SJCRH30 (cell line): ENCODE data around the gene PKP3. TPM values are rescaled to one million over a fixed set of nuclear protein-coding genes. Genes with fewer than 3 reads are reported as not detected.
A peak's percentile ranks its signal among the peaks of the same experiment; 100 is the strongest.
"Not testable (repeated sequence)": the region's sequence is repeated elsewhere in the genome, so short reads cannot be mapped to it uniquely, and the experiment has no call there.

ENCODE experiments used
- DNase-seq, 2 experiments: peaks; one replicate each; pipeline ENCODE4 v3.0.0-alpha.2; 2015 to 2020
- H3K27ac ChIP-seq: fragments of 250-450 bp; sonication (Bioruptor Pico); 2 replicates; pipeline ENCODE4 v1.5.1; 2020; ENCODE audit warnings: mild to moderate bottlenecking, moderate library complexity
- H3K27me3 ChIP-seq: fragments of 250-450 bp; sonication (Bioruptor Pico); 2 replicates; pipeline ENCODE4 v1.5.1; 2020; ENCODE audit warnings: mild to moderate bottlenecking, moderate library complexity
- H3K36me3 ChIP-seq: fragments of 250-450 bp; sonication (Bioruptor Pico); 2 replicates; pipeline ENCODE4 v1.5.1; 2020; ENCODE audit warnings: mild to moderate bottlenecking, moderate library complexity
- H3K4me1 ChIP-seq: fragments of 250-450 bp; sonication (Bioruptor Pico); 2 replicates; pipeline ENCODE4 v1.5.1; 2020; ENCODE audit warnings: mild to moderate bottlenecking, moderate library complexity
- H3K4me3 ChIP-seq: fragments of 250-450 bp; sonication (Bioruptor Pico); 2 replicates; pipeline ENCODE4 v1.5.1; 2020; ENCODE audit warnings: mild to moderate bottlenecking, moderate library complexity
- H3K9me3 ChIP-seq: fragments of 250-450 bp; sonication (Bioruptor Pico); replicated peaks from 2 replicates; pipeline ENCODE4 v1.5.1; 2020; ENCODE audit warnings: mild to moderate bottlenecking, moderate library complexity
- total RNA-seq: library from RNA; depleted of rRNA; stranded (reverse); fragments of >200 nt; shearing (Covaris generic); gene quantifications from 2 replicates; pipeline ENCODE4 v1.2.3, GENCODE V29; 2014

Gene PKP3
- total RNA-seq, 1 experiment from 2014 or later = not detected

DNA sequence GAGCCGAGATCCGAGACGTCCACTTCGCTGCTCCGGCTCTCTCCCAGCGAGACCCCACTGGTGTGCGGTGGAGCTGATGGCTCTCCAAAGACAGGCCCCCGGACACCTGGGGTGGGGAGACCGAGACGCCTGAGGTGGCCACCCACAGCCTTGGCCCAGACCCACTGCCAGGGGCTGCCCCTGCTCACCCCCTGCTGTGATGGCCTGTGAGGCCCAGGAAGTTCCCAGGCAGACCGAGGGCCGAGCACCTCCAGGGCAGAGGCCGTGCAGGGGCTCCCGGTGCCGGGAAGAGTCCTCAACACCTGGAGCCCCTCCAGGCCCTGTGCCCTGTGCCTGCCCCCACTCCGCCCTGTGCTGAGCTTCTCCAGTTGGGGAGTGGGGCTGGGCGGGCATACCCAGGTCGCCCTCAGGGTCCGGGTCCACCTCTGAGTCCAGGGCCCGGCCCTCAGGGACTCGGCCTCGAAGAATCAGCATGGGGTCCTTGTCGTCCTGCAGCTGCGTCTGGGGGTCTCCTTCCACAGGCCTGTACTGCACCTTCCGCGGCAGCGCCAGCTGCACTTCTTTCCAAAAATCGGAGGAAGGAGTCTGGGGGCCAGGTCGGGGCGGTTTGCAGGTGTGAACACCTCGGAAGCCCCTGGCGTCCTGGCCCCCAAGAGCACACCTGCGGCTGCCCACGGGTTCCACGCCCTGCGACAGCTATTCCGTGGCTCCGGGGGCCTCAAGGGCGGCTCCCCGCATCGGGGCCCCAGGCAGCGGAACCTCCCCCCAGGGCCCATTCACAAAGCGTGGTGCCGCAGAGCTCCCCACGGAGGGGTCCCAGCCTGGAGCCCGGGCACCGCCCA is 12.2 kb downstream of the PKP3 start:
- H3K27me3 ChIP-seq = no peaks in the 10 kb centered on the region
- no peaks in the 10 kb centered on the region for H3K9me3 ChIP-seq
- H3K36me3 ChIP-seq = no peaks in the 10 kb centered on the region
- no peak overlapping the region for H3K4me3 ChIP-seq
- H3K27ac ChIP-seq = no peak overlapping the region
- H3K4me1 ChIP-seq = no peaks in the 10 kb centered on the region
- DNase-seq = no peak

DNA sequence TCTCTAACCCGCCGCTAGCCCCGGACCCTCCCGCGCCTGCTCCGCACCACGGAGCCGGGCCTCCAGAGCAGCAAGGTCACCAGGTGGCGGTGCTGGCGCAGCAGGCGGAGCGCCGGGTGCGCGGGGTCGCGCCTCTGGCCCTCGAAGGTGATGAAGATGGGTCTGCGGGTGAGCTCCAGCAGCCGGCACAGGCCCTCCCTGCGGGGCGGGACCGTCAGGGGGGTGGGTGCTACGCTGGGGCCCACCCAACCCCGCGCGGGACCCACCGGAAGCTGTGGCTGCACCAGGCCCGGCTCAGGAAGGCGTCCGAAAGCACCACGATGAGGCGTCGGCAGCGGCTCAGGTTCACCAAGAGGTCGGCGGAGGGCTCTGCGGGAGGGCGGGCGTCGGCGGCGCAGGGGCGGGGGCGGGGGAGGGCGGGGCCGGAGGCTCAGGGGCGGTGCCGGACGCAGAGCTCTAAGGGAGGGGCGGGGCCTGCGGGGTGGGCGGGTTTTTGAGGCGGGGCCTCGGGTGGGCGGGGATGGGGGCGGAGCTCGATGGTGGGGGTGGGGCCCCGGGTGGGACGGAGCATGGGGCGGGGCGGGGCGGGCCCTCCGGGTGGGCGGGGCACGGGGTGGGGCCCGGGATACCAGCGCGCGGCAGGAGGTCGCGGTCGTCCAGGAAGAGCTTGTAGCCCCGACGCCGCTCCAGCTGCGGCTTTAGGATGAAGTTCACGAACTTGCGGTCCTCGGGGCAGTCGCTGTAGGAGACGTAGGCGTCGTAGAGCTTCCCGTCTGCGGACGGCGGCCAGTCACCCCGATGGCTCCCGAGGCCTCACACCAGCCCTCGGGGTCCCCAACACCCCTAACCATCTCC is 13.0 kb downstream of the PKP3 start:
- DNase-seq = no peak
- Histone ChIP-seq H3K4me1 (no peaks in the 10 kb centered on the region), H3K27ac (no peak overlapping the region), H3K27me3 (no peaks in the 10 kb centered on the region), H3K36me3 (no peaks in the 10 kb centered on the region), H3K4me3 (no peak overlapping the region), H3K9me3 (no peaks in the 10 kb centered on the region)

DNA sequence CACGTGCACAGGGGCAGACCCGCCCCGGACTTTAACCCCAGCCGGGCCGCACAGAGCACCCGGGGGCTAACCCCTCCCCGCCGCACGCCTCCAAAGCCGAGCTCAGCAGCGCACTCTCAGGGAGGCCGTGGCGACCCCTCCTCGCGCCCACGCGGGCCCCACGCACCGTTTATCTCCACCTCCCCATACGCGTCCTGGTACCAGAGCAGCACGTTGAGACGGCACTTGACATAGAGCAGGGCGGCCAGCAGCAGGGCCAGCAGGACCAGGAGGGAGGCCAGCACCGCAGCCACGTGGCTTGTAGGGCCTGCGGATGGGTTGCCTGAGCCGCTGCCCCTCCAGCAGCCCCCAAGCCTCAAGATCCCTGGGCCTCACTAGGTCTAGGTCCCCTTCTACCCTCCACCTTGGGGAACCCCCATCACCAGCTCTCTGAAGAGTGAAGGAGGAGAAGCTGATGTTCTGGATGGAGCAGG is 13.7 kb downstream of the PKP3 start:
- Histone ChIP-seq H3K9me3 (no peaks in the 10 kb centered on the region), H3K27ac (no peak overlapping the region), H3K4me3 (no peak overlapping the region), H3K36me3 (no peaks in the 10 kb centered on the region), H3K4me1 (no peaks in the 10 kb centered on the region), H3K27me3 (no peaks in the 10 kb centered on the region)
- DNase-seq = no peak

DNA sequence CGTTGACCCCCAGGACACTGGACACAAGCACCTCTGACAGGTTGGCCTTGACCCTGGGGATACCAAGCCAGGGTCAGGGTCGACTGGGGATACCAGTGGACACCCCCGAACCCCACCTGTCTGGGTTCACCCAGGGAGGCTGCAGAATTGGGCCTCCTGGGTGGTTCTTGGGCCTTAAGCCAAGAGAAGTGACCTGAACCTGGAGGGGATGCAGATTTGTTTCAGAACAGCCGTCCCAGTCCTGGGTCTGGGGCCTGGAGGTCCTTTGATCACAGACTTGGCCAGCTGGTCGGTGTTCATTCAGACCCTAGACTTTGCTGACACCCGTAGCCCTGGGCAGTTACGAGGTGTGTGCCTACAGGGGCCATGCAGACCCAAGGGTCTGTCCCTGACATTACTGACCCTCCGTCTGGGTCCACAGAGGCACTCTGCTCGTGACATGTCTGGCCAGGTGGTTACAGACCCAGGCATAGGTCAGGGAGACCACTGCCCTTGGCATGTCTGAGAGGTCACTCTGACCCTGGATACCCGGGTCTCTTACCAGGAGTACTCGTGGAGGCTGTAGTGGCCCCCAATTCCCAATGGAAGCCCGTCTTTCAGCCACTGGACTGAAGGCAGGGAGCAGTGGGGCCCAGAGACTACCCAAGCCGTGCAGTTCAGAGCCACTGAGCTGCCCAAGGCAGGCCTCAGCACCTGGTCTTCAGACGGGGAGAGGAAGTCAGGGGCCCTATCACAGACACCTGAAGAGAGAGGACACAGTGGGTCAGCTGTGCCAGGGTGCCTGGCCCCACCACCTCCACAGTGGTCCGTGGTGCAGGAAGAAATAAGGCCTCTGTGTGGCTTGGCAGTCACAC is 14.4 kb downstream of the PKP3 start:
- Histone ChIP-seq H3K36me3 (no peaks in the 10 kb centered on the region), H3K4me1 (no peaks in the 10 kb centered on the region), H3K4me3 (no peak overlapping the region), H3K9me3 (no peaks in the 10 kb centered on the region), H3K27me3 (no peaks in the 10 kb centered on the region), H3K27ac (no peak overlapping the region)
- no peak for DNase-seq

DNA sequence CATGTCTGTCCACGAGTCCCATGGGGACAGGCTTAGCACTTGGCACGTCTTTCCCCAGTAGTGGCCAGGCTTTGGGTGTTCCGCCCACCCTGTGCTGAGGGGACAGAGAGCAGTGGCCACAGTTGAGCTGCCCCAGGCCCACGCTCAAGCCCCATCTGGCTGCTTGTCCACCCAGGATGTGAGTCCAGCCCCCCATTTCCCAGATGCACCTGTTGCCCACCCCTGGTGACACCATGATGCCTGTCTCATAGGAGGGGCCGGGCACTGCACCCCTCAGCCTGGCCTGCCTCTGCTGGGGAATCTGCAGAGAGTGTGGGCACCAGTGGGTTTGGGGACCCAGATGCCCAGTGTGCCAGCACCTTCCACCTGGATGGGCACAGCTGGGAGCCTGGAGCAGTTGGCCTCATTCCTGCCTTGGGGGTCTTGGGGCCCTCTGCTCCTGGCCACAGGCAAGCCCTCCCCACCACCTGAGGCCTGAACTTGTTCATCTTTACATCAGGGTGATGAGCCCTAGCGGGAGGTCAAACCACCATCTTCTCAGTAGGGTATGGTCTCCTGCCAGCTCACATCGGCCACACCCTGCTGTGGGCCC is 15.1 kb downstream of the PKP3 start:
- no peaks in the 10 kb centered on the region for H3K36me3 ChIP-seq
- no peaks in the 10 kb centered on the region for H3K4me1 ChIP-seq
- H3K4me3 ChIP-seq = no peak overlapping the region
- H3K27ac ChIP-seq = no peak overlapping the region
- H3K27me3 ChIP-seq = no peaks in the 10 kb centered on the region
- DNase-seq = no peak
- no peaks in the 10 kb centered on the region for H3K9me3 ChIP-seq

DNA sequence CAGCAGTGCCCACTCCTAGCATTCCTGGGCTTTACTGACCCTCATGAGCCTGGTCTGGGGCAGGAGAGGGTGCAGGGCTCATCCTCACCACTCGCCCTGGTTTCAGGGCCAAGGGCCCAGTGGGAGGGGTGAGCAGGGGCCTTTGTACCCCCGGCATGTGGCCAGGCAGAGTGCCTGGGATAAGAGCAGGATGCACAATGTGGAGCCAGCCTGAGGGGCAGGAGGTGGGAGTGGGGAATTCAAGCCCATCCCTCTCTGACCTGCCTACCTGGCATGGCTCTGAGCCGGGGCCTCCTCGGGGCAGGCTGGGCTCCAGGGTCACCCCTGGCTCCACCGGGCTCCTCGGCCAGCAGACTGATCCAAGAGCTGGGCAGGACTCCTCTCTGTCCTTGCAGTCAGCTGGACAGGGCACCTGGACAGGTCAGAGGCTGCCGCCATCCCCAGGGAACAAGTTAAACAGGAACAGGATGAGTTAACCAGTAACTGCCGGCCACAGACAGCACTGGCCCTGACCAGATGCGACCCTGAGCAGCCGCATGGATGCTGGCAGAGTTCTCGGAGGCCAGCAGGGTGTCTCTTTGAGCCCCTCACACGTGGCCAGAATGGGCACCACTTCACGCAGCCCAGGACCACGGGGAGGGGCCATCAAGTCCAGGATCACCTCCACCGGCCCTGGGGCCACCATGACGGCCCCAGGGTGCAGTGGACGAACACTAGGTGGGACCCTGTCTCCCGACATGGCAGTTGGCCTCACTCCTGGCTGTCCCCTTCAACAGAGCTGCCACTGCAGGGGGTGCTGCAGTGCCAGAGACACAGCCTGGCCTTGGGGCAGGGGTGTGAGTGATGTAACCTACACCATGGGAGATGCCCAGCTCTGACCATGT is 15.8 kb downstream of the PKP3 start:
- Histone ChIP-seq H3K27me3 (no peaks in the 10 kb centered on the region), H3K4me3 (no peak overlapping the region), H3K9me3 (no peaks in the 10 kb centered on the region), H3K4me1 (no peaks in the 10 kb centered on the region), H3K27ac (no peak overlapping the region), H3K36me3 (no peaks in the 10 kb centered on the region)
- no peak for DNase-seq

DNA sequence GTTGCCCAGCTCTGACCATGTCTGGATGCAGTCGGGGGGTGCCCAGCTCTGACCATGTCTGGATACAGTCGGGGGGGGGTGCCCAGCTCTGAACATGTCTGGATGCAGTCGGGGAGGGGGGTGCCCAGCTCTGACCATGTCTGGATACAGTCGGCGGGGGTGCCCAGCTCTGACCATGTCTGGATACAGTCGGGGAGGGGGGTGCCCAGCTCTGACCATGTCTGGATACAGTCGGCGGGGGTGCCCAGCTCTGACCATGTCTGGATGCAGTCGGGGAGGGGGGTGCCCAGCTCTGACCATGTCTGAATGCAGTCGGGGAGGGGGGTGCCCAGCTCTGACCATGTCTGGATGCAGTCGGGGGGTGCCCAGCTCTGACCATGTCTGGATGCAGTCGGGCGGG is 16.7 kb downstream of the PKP3 start:
- not testable (repeated sequence) for H3K27me3 ChIP-seq, H3K9me3 ChIP-seq, H3K4me1 ChIP-seq

DNA sequence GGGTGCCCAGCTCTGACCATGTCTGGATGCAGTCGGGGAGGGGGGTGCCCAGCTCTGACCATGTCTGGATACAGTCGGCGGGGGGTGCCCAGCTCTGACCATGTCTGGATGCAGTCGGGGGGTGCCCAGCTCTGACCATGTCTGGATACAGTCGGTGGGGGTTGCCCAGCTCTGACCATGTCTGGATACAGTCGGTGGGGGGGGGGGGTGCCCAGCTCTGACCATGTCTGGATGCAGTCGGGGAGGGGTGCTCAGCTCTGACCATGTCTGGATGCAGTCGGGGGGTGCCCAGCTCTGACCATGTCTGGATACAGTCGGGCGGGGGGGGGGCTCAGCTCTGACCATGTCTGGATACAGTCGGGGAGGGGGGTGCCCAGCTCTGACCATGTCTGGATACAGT is 17.5 kb downstream of the PKP3 start:
- not testable (repeated sequence) for H3K4me3 ChIP-seq, DNase-seq, H3K9me3 ChIP-seq, H3K27ac ChIP-seq, H3K36me3 ChIP-seq, H3K27me3 ChIP-seq, H3K4me1 ChIP-seq

More for the DNA sequence above, 16.7 kb downstream of the PKP3 start:
- not testable (repeated sequence) for H3K4me3 ChIP-seq, H3K36me3 ChIP-seq, DNase-seq, H3K27ac ChIP-seq

DNA sequence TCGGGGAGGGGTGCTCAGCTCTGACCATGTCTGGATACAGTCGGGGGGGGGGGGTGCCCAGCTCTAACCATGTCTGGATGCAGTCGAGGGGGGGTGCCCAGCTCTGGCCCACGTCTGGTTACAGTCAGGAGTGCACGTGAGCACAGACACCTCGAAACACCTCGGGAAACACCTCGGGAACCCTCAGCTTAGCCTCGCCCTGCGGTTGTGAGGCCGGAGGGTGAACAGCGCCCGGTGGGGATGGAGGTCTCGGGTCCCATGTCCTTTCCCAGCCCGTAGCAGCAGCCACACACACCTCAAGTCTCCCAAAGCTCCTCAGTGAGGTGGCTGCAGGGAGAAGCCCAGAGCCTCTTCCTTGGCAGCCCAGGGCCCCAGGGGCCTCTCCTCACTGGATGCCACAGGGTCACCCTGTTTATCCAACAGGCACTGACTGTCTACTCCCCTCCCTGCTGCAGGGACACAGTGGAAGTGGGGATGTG is 18.7 kb downstream of the PKP3 start:
- H3K9me3 ChIP-seq = no peaks in the 10 kb centered on the region
- H3K4me3 ChIP-seq = no peak overlapping the region
- no peaks in the 10 kb centered on the region for H3K36me3 ChIP-seq
- no peaks in the 10 kb centered on the region for H3K27me3 ChIP-seq
- no peak overlapping the region for H3K27ac ChIP-seq
- H3K4me1 ChIP-seq = no peaks in the 10 kb centered on the region
- DNase-seq = no peak

DNA sequence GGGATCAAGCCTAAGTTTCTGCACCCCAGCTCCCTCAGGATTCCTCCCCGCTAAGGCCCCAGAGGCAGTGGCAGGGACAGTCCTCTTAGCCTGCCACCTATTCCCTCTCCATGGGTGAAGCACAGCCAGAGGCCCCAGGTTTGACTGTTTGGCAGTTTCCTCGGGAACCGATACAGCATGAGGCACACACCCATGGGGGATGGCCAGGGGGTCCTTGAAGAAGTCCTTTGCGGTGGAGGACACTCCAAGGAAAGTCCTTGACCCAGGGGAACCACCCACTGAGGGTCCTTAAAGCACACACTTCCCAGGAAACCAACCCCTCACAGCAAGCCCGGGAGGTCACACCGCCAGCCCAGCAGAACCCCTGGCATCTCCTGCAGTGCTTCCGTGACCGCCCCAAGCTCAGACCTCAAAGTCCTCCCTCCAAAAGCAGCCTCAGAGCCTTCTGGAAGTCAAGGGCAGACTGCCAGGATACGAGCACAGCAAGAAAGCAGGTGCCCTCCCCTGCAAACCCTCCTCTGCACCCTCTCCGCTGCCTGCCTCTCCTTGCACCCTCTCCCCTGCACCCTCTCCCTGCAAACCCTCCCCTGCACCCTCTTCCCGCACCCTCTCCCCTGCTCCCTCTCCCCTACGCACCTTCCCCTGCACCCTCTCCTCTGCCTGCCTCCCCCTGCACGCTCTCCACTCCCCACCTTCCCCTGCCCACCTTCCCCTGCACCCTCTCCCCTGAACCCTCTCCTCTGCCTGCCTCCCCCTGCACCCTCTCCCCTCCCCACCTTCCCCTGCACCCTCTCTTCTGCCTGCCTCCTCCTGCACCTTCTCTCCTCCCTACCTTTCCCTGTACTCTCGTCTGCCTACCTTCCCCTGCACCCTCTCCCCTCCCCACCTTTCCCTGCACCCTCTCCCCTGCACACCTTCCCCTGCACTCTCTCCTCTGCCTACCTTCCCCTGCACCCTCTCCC is 19.4 kb downstream of the PKP3 start:
- H3K36me3 ChIP-seq = no peaks in the 10 kb centered on the region
- H3K27ac ChIP-seq = no peak overlapping the region
- peak in 1 of 2 experiments; percentile 17 for DNase-seq
- no peaks in the 10 kb centered on the region for H3K4me1 ChIP-seq
- H3K4me3 ChIP-seq = no peak overlapping the region
- H3K27me3 ChIP-seq = no peaks in the 10 kb centered on the region
- H3K9me3 ChIP-seq = no peaks in the 10 kb centered on the region

DNA sequence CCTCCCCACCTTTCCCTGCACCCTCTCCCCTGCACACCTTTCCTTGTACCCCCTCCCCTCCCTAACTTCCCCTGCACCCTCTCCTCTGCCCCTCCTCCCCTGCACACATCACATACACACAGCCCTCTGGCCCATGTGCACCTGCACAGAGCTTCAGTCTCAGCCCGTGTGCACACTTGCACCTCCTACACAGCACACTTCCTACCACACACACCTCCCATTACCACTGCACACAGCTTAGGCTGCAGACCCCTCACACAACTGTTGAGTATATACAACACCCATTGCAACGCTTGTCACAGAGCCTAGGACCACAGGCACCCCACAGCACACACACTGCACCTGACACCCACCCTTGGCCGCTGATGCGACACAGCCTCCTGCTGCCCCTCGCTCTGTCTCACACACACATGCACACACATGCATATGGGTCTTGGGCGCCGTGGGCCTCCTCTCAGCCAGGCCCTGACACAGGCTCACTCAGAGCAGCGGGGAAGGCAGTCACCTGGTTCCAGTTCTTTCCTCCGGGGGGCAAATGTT is 20.4 kb downstream of the PKP3 start:
- DNase-seq = no peak
- Histone ChIP-seq H3K4me1 (no peaks in the 10 kb centered on the region), H3K27ac (no peak overlapping the region), H3K36me3 (no peaks in the 10 kb centered on the region), H3K27me3 (no peaks in the 10 kb centered on the region), H3K4me3 (no peak overlapping the region), H3K9me3 (no peaks in the 10 kb centered on the region)

DNA sequence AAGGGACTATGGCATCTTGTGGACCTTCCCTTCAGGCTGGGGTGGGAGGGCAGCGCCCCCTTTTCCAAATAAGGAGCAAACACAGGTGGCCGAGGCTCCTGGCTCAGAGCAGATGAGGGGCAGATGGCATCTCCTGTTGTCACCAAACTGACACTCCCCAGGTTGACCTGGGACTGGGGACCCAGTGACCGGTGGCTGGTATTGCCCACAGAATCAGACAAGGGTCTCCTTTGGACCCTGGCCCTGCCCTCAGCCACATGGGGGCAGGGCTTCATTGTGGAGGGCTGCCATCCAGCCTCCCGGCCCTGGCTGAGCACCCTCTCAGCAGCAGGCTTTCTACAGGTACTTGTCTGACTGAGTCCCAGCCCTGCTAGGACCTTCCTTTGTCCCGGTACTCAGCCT is 21.6 kb downstream of the PKP3 start:
- H3K27ac ChIP-seq = no peak overlapping the region
- H3K9me3 ChIP-seq = no peaks in the 10 kb centered on the region
- no peaks in the 10 kb centered on the region for H3K4me1 ChIP-seq
- no peaks in the 10 kb centered on the region for H3K27me3 ChIP-seq
- no peak overlapping the region for H3K4me3 ChIP-seq
- H3K36me3 ChIP-seq = no peaks in the 10 kb centered on the region
- DNase-seq = no peak
